C4-2B (cell line): ENCODE measurements around the gene KLHL10.

Experiments used
- ZFX ChIP-seq: fragments of 450-650 bp; IDR thresholded peaks from 2 replicates; pipeline ENCODE4 v1.6.1; 2017
- TF ChIP-seq, protein P1 (sequence below): fragments of 450-650 bp; conservative IDR thresholded peaks from 2 replicates; pipeline ENCODE4 v1.5.1; 2017; ENCODE audit warnings: mild to moderate bottlenecking

DNA sequence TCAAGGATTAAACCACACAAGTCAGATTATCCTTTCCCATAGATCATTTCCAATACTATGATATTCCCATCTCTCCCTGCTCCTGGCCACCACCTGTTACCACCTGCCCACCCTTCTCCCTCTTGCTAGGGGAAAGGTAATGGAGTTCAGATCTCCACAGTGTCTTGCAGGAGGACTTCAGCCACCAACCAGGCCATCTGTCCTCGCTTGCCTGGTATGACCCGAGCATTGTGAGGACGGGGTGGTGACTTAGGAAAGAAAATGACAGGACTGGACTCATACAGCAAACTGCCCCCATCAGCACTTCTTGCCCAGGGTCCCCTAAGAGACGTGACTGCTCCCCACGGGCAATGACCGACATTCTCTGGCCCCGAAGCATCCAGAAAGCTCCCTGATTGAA is 14.0 kb upstream of the KLHL10 start:
- TF ChIP-seq ZFX, result no peak
- TF ChIP-seq, protein P1, sequence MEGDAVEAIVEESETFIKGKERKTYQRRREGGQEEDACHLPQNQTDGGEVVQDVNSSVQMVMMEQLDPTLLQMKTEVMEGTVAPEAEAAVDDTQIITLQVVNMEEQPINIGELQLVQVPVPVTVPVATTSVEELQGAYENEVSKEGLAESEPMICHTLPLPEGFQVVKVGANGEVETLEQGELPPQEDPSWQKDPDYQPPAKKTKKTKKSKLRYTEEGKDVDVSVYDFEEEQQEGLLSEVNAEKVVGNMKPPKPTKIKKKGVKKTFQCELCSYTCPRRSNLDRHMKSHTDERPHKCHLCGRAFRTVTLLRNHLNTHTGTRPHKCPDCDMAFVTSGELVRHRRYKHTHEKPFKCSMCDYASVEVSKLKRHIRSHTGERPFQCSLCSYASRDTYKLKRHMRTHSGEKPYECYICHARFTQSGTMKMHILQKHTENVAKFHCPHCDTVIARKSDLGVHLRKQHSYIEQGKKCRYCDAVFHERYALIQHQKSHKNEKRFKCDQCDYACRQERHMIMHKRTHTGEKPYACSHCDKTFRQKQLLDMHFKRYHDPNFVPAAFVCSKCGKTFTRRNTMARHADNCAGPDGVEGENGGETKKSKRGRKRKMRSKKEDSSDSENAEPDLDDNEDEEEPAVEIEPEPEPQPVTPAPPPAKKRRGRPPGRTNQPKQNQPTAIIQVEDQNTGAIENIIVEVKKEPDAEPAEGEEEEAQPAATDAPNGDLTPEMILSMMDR, result no peak
